Gastrocnemius medialis (tissue), 4 donors: ENCODE results near the gene KCNF1.

Experiments
- POLR2A ChIP-seq, 2 donors: fragments of 450-650 bp; IDR thresholded peaks; one replicate each; pipeline ENCODE4 v1.6.1; 2017; ENCODE audit warnings: antibody characterized with exemption in 2 of 2, mild to moderate bottlenecking in 2 of 2, moderate library complexity in 2 of 2
- TF ChIP-seq, protein P1 (sequence below), 5 experiments: fragments of 450-650 bp in 3 of 5; fragments of 200-600 bp in 2 of 5; sonication (generic) in 2 of 5; IDR thresholded peaks in 4 of 5; conservative IDR thresholded peaks in 1 of 5; 1 replicate in 4 of 5; 2 replicates in 1 of 5; pipeline ENCODE4 v1.5.1; 2016 to 2019; ENCODE audit warnings: antibody characterized with exemption in 5 of 5, mild to moderate bottlenecking in 3 of 5, moderate library complexity in 3 of 5

DNA sequence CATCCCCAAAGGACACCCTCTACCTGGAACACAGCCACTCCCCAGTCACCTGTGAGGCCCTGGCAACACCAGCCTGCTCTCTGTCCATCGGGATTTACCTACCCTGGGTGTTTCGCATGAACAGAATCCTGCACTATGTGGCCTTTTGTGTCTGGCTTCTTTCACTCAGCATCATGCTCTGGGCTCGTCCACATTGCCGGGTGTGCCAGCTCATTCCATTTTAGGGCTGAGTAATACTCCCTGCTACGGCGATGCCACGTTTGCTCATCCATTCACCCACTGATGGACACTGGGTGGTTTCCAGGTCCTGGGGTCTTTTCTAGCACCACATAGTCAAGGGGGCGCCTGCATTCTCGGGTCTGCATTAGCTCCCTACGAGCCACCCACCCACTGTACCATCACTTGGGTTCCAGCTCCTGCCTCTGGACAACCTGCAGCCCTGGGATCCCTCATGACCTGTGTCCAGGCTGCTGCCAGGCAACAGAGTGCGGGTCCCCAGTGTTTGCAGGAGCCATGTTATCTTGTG lies 22.0 kb downstream of the KCNF1 start:
- TF ChIP-seq, protein P1, sequence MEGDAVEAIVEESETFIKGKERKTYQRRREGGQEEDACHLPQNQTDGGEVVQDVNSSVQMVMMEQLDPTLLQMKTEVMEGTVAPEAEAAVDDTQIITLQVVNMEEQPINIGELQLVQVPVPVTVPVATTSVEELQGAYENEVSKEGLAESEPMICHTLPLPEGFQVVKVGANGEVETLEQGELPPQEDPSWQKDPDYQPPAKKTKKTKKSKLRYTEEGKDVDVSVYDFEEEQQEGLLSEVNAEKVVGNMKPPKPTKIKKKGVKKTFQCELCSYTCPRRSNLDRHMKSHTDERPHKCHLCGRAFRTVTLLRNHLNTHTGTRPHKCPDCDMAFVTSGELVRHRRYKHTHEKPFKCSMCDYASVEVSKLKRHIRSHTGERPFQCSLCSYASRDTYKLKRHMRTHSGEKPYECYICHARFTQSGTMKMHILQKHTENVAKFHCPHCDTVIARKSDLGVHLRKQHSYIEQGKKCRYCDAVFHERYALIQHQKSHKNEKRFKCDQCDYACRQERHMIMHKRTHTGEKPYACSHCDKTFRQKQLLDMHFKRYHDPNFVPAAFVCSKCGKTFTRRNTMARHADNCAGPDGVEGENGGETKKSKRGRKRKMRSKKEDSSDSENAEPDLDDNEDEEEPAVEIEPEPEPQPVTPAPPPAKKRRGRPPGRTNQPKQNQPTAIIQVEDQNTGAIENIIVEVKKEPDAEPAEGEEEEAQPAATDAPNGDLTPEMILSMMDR (IDR thresholded peaks at IDR 0.05 in 4 of 5, conservative IDR thresholded peaks at IDR 0.05 in 1 of 5) = no peak
- no peak for TF ChIP-seq POLR2A (IDR thresholded peaks at IDR 0.05)
